ENCODE measurements around the gene TRIM17. TPM values are rescaled to one million over a fixed set of nuclear protein-coding genes. Genes with fewer than 3 reads are reported as not detected.

TRIM17 gene
- total and polyA plus RNA-seq, 2 experiments from 2014 or later, result 0.86 to 1.1 TPM

DNA sequence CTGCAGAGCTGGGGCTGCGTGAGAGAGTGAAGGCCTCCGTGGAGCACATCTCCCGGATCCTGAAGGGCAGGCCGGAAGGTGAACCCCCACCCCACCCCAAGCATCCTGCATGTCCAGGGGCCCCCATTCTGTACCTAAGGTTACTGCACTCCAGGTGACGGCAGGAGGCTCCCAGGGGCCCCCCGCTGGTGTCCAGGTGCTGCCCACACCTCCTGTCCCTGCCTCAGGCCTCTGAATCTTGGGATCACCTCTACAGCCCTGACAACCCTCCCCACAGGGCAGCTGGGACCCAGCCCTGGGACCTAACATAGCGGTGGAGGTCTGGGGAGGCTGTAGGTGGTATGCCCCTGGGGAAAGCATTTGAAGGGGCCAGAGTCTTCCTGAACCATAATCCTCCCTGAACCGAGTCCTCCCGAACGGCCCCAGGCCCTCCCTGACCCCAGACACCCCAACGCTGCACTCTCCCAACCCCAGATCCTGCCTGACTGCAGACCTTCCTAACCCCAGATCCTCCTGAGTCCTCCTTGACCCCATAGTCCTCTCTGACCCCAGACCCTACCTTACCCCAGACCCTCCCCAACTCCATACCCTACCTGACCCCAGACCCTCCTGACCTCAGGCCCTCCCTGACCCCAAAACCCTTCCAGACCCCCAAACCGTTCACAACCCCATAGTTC lies 43.5 kb downstream of the TRIM17 start (continued):
- TF ChIP-seq, protein P1, sequence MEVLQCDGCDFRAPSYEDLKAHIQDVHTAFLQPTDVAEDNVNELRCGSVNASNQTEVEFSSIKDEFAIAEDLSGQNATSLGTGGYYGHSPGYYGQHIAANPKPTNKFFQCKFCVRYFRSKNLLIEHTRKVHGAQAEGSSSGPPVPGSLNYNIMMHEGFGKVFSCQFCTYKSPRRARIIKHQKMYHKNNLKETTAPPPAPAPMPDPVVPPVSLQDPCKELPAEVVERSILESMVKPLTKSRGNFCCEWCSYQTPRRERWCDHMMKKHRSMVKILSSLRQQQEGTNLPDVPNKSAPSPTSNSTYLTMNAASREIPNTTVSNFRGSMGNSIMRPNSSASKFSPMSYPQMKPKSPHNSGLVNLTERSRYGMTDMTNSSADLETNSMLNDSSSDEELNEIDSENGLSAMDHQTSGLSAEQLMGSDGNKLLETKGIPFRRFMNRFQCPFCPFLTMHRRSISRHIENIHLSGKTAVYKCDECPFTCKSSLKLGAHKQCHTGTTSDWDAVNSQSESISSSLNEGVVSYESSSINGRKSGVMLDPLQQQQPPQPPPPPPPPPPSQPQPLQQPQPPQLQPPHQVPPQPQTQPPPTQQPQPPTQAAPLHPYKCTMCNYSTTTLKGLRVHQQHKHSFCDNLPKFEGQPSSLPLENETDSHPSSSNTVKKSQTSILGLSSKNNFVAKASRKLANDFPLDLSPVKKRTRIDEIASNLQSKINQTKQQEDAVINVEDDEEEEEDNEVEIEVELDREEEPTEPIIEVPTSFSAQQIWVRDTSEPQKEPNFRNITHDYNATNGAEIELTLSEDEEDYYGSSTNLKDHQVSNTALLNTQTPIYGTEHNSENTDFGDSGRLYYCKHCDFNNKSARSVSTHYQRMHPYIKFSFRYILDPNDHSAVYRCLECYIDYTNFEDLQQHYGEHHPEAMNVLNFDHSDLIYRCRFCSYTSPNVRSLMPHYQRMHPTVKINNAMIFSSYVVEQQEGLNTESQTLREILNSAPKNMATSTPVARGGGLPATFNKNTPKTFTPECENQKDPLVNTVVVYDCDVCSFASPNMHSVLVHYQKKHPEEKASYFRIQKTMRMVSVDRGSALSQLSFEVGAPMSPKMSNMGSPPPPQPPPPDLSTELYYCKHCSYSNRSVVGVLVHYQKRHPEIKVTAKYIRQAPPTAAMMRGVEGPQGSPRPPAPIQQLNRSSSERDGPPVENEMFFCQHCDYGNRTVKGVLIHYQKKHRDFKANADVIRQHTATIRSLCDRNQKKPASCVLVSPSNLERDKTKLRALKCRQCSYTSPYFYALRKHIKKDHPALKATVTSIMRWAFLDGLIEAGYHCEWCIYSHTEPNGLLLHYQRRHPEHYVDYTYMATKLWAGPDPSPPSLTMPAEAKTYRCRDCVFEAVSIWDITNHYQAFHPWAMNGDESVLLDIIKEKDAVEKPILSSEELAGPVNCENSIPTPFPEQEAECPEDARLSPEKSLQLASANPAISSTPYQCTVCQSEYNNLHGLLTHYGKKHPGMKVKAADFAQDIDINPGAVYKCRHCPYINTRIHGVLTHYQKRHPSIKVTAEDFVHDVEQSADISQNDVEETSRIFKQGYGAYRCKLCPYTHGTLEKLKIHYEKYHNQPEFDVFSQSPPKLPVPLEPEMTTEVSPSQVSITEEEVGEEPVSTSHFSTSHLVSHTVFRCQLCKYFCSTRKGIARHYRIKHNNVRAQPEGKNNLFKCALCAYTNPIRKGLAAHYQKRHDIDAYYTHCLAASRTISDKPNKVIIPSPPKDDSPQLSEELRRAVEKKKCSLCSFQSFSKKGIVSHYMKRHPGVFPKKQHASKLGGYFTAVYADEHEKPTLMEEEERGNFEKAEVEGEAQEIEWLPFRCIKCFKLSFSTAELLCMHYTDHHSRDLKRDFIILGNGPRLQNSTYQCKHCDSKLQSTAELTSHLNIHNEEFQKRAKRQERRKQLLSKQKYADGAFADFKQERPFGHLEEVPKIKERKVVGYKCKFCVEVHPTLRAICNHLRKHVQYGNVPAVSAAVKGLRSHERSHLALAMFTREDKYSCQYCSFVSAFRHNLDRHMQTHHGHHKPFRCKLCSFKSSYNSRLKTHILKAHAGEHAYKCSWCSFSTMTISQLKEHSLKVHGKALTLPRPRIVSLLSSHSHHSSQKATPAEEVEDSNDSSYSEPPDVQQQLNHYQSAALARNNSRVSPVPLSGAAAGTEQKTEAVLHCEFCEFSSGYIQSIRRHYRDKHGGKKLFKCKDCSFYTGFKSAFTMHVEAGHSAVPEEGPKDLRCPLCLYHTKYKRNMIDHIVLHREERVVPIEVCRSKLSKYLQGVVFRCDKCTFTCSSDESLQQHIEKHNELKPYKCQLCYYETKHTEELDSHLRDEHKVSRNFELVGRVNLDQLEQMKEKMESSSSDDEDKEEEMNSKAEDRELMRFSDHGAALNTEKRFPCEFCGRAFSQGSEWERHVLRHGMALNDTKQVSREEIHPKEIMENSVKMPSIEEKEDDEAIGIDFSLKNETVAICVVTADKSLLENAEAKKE (CRISPR knock-in tag; IDR thresholded peaks at IDR 0.05), result no peak

DNA sequence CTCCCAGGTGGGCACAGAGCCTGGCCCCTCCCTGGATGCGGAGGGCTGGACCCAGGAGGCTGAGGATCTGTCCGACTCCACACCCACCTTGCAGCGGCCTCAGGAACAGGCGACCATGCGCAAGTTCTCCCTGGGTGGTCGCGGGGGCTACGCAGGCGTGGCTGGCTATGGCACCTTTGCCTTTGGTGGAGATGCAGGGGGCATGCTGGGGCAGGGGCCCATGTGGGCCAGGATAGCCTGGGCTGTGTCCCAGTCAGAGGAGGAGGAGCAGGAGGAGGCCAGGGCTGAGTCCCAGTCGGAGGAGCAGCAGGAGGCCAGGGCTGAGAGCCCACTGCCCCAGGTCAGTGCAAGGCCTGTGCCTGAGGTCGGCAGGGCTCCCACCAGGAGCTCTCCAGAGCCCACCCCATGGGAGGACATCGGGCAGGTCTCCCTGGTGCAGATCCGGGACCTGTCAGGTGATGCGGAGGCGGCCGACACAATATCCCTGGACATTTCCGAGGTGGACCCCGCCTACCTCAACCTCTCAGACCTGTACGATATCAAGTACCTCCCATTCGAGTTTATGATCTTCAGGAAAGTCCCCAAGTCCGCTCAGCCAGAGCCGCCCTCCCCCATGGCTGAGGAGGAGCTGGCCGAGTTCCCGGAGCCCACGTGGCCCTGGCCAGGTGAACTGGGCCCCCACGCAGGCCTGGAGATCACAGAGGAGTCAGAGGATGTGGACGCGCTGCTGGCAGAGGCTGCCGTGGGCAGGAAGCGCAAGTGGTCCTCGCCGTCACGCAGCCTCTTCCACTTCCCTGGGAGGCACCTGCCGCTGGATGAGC lies 44.3 kb downstream of the TRIM17 start:
- no peaks in the 10 kb centered on the region for H3K9me3 Mint-ChIP-seq
- Histone ChIP-seq H3K4me1 (ENCODE audit: insufficient read depth) (no peaks in the 10 kb centered on the region), H3K79me2 (replicated peaks; ENCODE audit: insufficient read depth) (no peaks in the 10 kb centered on the region), H3K9me2 (ENCODE audit: insufficient read depth) (no peaks in the 10 kb centered on the region), H3K36me3 (ENCODE audit: insufficient read depth) (no peaks in the 10 kb centered on the region), H3K27ac (ENCODE audit: low read depth) (no peak overlapping the region), H3K4me2 (no peak overlapping the region), H3K27me3 (ENCODE audit: insufficient read depth) (0 out of 2 replicates have a peak, but pooled peaks cover 3% of the 10 kb centered on the region), H4K20me1 (replicated peaks; ENCODE audit: insufficient read depth) (no peaks in the 10 kb centered on the region), H3K4me3 (no peak overlapping the region), H2AFZ (no peak overlapping the region), H3F3A (replicated peaks; ENCODE audit: low read depth) (no peaks in the 10 kb centered on the region)
- H3K4me3 Mint-ChIP-seq, result no peak overlapping the region
- peaks cover 5% of the 10 kb centered on the region for H3K27me3 Mint-ChIP-seq (ENCODE audit: insufficient read depth, low read depth, poor library complexity)
- ATAC-seq (no peak), DNase-seq (ENCODE audit: low spot score) (no peak)
- peaks cover 3% of the 10 kb centered on the region; the same call in 1 of the 3 replicates for H3K36me3 Mint-ChIP-seq (ENCODE audit: low read depth)
- peaks cover 5% of the 10 kb centered on the region; the same call in 1 of the 3 replicates for H3K4me1 Mint-ChIP-seq
- no peak overlapping the region for H3K27ac Mint-ChIP-seq
- TF ChIP-seq JUNB (IDR thresholded peaks at IDR 0.05; ENCODE audit: unreplicated experiment) (no peak), ZNF331 (CRISPR knock-in tag; IDR thresholded peaks at IDR 0.05; ENCODE audit: low read depth) (no peak), STAT1 (IDR thresholded peaks at IDR 0.05; ENCODE audit: unreplicated experiment) (no peak), EZH2 (IDR thresholded peaks at IDR 0.05; ENCODE audit: low read depth, unreplicated experiment) (no peak)
- TF ChIP-seq, protein P1 (CRISPR knock-in tag; IDR thresholded peaks at IDR 0.05), result no peak
